T1000 (cell line): ENCODE data around the gene IL21R.
A peak's percentile ranks its signal among the peaks of the same experiment; 100 is the strongest.
"Not testable (repeated sequence)": the region's sequence is repeated elsewhere in the genome, so short reads cannot be mapped to it uniquely, and the experiment has no call there.

Experiments
- DNase-seq: peaks from one replicate; lab custom pipeline; 2025; ENCODE audit warnings: mixed read lengths; lab: John Stamatoyannopoulos, UW

IL21R gene

GRCh38 chr16:27427538-27427937 lies 25.6 kb downstream of the IL21R start:
- DNase-seq: no peak

GRCh38 chr16:27428026-27428785 lies 26.2 kb downstream of the IL21R start:
- no peak for DNase-seq

GRCh38 chr16:27429330-27429871 lies 27.4 kb downstream of the IL21R start:
- no peak for DNase-seq

- DNase-seq: no peak
Measured at GRCh38 chr16:27429981-27430441, 28.0 kb downstream of the IL21R start.

- DNase-seq: no peak
Measured at GRCh38 chr16:27430512-27430911, 28.5 kb downstream of the IL21R start.

GRCh38 chr16:27430923-27431484 lies 29.0 kb downstream of the IL21R start:
- DNase-seq: no peak

GRCh38 chr16:27431773-27432532 lies 30.0 kb downstream of the IL21R start:
- peak; percentile 31 for DNase-seq

GRCh38 chr16:27432558-27432957 lies 30.6 kb downstream of the IL21R start:
- peak; percentile 15 for DNase-seq

GRCh38 chr16:27433191-27433590 lies 31.2 kb downstream of the IL21R start:
- not testable (repeated sequence) for DNase-seq

GRCh38 chr16:27433636-27434035 lies 31.7 kb downstream of the IL21R start:
- no peak for DNase-seq

GRCh38 chr16:27434141-27435051 lies 32.4 kb downstream of the IL21R start:
- DNase-seq: no peak

- DNase-seq: not testable (repeated sequence)
Measured at GRCh38 chr16:27435146-27435545, 33.2 kb downstream of the IL21R start.

GRCh38 chr16:27436065-27436464 lies 34.1 kb downstream of the IL21R start:
- no peak for DNase-seq

- no peak for DNase-seq
Measured at GRCh38 chr16:27436921-27437650, 35.1 kb downstream of the IL21R start.

GRCh38 chr16:27437946-27438345 lies 36.0 kb downstream of the IL21R start:
- no peak for DNase-seq

- DNase-seq: no peak
Measured at GRCh38 chr16:27439271-27440018, 37.5 kb downstream of the IL21R start.

- DNase-seq: no peak
Measured at GRCh38 chr16:27441276-27441675, 39.3 kb downstream of the IL21R start.

GRCh38 chr16:27441998-27442397 lies 40.0 kb downstream of the IL21R start:
- no peak for DNase-seq

GRCh38 chr16:27444015-27444414 lies 42.0 kb downstream of the IL21R start:
- peak; percentile 16 for DNase-seq

GRCh38 chr16:27444470-27444869 lies 42.5 kb downstream of the IL21R start:
- DNase-seq: no peak
